ENCODE results near the gene UBQLNL. TPM values are rescaled to one million over a fixed set of nuclear protein-coding genes. Genes with fewer than 3 reads are reported as not detected.

The UBQLNL gene
- total RNA-seq, 6 experiments from 2014 or later: 0.07 to 0.17 (median 0.11) TPM; not detected in 1

DNA sequence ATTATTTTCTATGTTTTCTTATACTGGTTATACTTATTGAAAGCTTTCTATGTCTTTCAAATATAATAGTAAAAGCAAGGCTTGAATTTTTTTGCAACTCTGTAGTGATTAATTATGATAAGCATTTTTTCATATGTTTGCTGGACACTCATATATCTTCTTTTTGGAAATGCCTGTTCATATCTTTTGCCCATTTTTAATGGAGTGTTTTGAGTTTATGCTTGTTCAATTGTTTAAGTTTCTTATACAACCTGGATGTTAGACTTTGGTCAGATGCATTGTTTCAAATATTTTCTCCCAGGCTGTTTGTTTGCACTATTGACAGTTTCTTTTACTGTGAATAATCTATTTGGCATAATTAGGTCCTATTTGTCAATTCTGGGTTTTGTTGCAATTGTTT is 20.0 kb upstream of the UBQLNL start:
- no peaks in the 10 kb centered on the region for H3K36me3 Mint-ChIP-seq (ENCODE audit: low read depth)
- no peak overlapping the region for H3K27ac Mint-ChIP-seq
- no peaks in the 10 kb centered on the region for H3K9me3 Mint-ChIP-seq
- H3K4me3 Mint-ChIP-seq: no peak overlapping the region
- TF ChIP-seq, protein P1, sequence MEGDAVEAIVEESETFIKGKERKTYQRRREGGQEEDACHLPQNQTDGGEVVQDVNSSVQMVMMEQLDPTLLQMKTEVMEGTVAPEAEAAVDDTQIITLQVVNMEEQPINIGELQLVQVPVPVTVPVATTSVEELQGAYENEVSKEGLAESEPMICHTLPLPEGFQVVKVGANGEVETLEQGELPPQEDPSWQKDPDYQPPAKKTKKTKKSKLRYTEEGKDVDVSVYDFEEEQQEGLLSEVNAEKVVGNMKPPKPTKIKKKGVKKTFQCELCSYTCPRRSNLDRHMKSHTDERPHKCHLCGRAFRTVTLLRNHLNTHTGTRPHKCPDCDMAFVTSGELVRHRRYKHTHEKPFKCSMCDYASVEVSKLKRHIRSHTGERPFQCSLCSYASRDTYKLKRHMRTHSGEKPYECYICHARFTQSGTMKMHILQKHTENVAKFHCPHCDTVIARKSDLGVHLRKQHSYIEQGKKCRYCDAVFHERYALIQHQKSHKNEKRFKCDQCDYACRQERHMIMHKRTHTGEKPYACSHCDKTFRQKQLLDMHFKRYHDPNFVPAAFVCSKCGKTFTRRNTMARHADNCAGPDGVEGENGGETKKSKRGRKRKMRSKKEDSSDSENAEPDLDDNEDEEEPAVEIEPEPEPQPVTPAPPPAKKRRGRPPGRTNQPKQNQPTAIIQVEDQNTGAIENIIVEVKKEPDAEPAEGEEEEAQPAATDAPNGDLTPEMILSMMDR (IDR thresholded peaks at IDR 0.05): no peak
- peaks cover 7% of the 10 kb centered on the region for H3K27me3 Mint-ChIP-seq (ENCODE audit: insufficient read depth)
- no peaks in the 10 kb centered on the region for H3K4me1 Mint-ChIP-seq (ENCODE audit: low read depth)
- DNase-seq: no peak

DNA sequence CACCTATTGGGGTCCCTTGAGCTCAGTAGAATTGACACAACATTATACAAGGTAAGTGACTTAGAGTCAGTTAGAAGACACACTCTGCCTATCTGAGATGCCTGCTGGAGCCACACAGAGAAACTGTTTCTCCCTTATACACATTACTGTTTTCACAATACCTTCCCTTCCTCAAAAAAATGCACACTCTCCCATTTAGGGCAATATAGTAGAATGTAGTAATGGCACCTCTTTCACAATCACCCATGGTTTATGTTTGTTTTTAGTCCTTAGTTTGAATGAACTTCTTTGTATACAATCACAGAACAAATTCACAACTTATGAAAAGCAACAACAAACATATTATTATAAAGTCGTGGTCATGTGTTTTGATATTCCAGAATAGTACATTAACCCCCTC is 17.5 kb upstream of the UBQLNL start:
- no peak for DNase-seq
- no peak overlapping the region for H3K27ac Mint-ChIP-seq
- TF ChIP-seq, protein P1 (IDR thresholded peaks at IDR 0.05): no peak
- H3K27me3 Mint-ChIP-seq (ENCODE audit: insufficient read depth): peaks cover 10% of the 10 kb centered on the region
- no peaks in the 10 kb centered on the region for H3K36me3 Mint-ChIP-seq (ENCODE audit: low read depth)
- H3K4me3 Mint-ChIP-seq: no peak overlapping the region
- no peaks in the 10 kb centered on the region for H3K4me1 Mint-ChIP-seq (ENCODE audit: low read depth)
- H3K9me3 Mint-ChIP-seq: no peaks in the 10 kb centered on the region

DNA sequence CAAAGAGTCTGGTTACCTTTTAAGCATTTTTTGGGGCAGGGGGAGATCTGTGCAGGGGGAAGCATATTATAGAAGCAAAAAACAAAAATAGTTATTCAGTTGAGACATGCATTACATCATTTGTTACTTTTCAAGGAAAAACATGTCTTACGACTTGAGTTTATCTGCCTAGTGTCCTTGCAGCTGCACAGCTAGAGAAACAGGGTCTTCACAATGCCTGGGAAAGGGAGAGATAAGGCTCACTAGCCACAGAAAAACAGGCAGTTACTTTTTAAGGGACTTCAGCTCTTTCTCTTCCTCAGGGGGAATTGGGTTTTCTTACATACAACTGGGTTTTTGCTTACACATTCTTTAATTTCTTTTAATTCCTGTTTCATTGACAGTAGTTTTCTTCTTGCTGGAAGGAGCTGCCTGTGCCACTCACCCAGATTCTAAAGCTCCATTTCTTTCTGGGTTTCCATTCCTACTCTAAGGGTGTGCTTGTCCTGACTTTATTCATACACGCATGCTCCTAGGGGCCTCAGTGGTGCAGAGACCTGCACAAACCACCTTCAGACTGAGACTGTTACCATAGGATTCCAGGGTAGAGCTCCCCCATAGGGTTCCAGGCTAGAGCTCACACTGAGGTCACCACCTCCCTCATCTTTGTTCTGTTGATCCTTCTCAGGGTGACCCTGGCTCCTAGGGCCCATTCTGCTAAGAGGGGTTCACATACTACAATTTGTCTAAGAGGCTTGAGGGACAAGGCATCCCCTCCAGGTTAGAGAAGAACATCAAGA is 14.7 kb upstream of the UBQLNL start:
- Mint-ChIP-seq H3K4me3 (no peak overlapping the region), H3K4me1 (ENCODE audit: low read depth) (no peaks in the 10 kb centered on the region), H3K27ac (no peak overlapping the region), H3K27me3 (ENCODE audit: insufficient read depth) (peaks cover 10% of the 10 kb centered on the region), H3K36me3 (ENCODE audit: low read depth) (no peaks in the 10 kb centered on the region), H3K9me3 (no peaks in the 10 kb centered on the region)
- DNase-seq: no peak
- TF ChIP-seq, protein P1 (IDR thresholded peaks at IDR 0.05): no peak

DNA sequence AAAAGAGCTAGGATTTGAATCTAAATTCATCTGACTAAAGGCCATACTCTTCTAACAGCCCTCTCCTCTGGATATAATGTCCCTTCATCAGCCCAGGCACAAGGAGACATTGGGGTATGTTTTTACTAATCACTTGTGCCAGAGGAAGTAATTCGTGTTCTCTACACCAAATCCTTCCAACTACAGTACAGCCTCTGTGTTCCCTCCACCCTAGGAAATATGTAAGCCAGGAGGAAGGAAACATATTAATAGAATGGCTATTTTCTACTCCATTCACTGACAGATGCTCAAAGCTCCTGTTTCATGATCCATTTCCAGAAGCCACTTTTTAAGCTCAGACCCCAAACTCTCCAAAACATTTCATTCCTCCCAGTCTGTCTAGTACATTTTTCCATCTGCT is 12.0 kb upstream of the UBQLNL start:
- H3K27ac Mint-ChIP-seq: no peak overlapping the region
- TF ChIP-seq, protein P1 (IDR thresholded peaks at IDR 0.05): no peak
- H3K36me3 Mint-ChIP-seq (ENCODE audit: low read depth): no peaks in the 10 kb centered on the region
- DNase-seq: no peak
- H3K27me3 Mint-ChIP-seq (ENCODE audit: insufficient read depth): peaks cover 10% of the 10 kb centered on the region
- no peaks in the 10 kb centered on the region for H3K4me1 Mint-ChIP-seq (ENCODE audit: low read depth)
- H3K9me3 Mint-ChIP-seq: no peaks in the 10 kb centered on the region
- no peak overlapping the region for H3K4me3 Mint-ChIP-seq

DNA sequence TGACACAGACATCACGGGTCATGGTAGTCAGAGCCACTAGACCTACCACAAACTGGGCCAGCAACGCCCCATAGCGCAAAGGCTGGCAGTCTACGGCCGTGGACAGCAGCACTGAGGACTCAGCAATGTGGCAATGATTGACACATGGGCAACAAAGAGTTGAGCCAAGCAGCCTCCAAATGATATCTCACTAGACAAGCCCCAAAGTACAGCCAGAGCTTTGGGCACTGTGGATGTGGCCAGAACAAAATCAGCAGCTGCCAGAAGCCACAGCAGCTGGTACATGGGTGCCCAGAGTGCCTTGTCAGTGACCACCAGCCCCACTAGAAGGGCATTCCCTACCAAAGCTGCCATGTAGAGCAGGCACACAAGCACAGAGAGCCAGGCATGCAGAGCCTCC is 11.2 kb upstream of the UBQLNL start:
- no peak overlapping the region for H3K27ac Mint-ChIP-seq
- no peaks in the 10 kb centered on the region for H3K9me3 Mint-ChIP-seq
- TF ChIP-seq, protein P1 (IDR thresholded peaks at IDR 0.05): no peak
- no peaks in the 10 kb centered on the region for H3K36me3 Mint-ChIP-seq (ENCODE audit: low read depth)
- H3K27me3 Mint-ChIP-seq (ENCODE audit: insufficient read depth): peaks cover 8% of the 10 kb centered on the region
- no peaks in the 10 kb centered on the region for H3K4me1 Mint-ChIP-seq (ENCODE audit: low read depth)
- DNase-seq: no peak
- no peak overlapping the region for H3K4me3 Mint-ChIP-seq
